ENCODE measurements around the gene YES1.

YES1 gene

GRCh38 chr18:774811-775210 is 37.2 kb downstream of the YES1 start:
- H3K4me1 ChIP-seq (ENCODE audit: low read length), result no peaks in the 10 kb centered on the region
- no peak overlapping the region for H2AFZ ChIP-seq (ENCODE audit: low read depth, low read length)
- H3K27ac ChIP-seq (ENCODE audit: low read length), result no peak overlapping the region
- TF ChIP-seq EZH2phosphoT487 (IDR thresholded peaks at IDR 0.05; ENCODE audit: low read depth) (no peak), CTCF (IDR thresholded peaks at IDR 0.05; ENCODE audit: low read depth, low read length) (no peak)
- H3K27me3 ChIP-seq (ENCODE audit: low read depth, low read length), result no peaks in the 10 kb centered on the region
- H3K9ac ChIP-seq (ENCODE audit: low read length), result no peak overlapping the region
- no peak overlapping the region for H3K4me3 ChIP-seq (ENCODE audit: low read length)
- no peaks in the 10 kb centered on the region for H4K20me1 ChIP-seq (ENCODE audit: insufficient read depth, low read length)
- no peaks in the 10 kb centered on the region for H3K36me3 ChIP-seq (replicated peaks; ENCODE audit: low read depth, low read length)
- H3K79me2 ChIP-seq (ENCODE audit: low read length), result no peaks in the 10 kb centered on the region
- H3K9me3 ChIP-seq (ENCODE audit: insufficient read depth, low read length), result no peaks in the 10 kb centered on the region
- no peak overlapping the region for H3K4me2 ChIP-seq (ENCODE audit: low read length)

- Histone ChIP-seq H3K27me3 (ENCODE audit: low read depth, low read length) (no peaks in the 10 kb centered on the region), H3K4me2 (ENCODE audit: low read length) (no peak overlapping the region), H3K9ac (ENCODE audit: low read length) (no peak overlapping the region), H3K4me3 (ENCODE audit: low read length) (no peak overlapping the region), H3K4me1 (ENCODE audit: low read length) (no peaks in the 10 kb centered on the region), H3K9me3 (ENCODE audit: insufficient read depth, low read length) (no peaks in the 10 kb centered on the region), H3K79me2 (ENCODE audit: low read length) (no peaks in the 10 kb centered on the region), H3K36me3 (replicated peaks; ENCODE audit: low read depth, low read length) (no peaks in the 10 kb centered on the region), H3K27ac (ENCODE audit: low read length) (no peak overlapping the region), H4K20me1 (ENCODE audit: insufficient read depth, low read length) (no peaks in the 10 kb centered on the region), H2AFZ (ENCODE audit: low read depth, low read length) (no peak overlapping the region)
- no peak for TF ChIP-seq CTCF (IDR thresholded peaks at IDR 0.05; ENCODE audit: low read depth, low read length)
These were observed 37.9 kb downstream of the YES1 start for GRCh38 chr18:773980-774624.

- Histone ChIP-seq H3K79me2 (ENCODE audit: low read length) (no peaks in the 10 kb centered on the region), H3K9me3 (ENCODE audit: insufficient read depth, low read length) (no peaks in the 10 kb centered on the region), H3K9ac (ENCODE audit: low read length) (no peak overlapping the region), H4K20me1 (ENCODE audit: insufficient read depth, low read length) (no peaks in the 10 kb centered on the region), H3K4me1 (ENCODE audit: low read length) (no peaks in the 10 kb centered on the region), H3K4me3 (ENCODE audit: low read length) (no peak overlapping the region), H3K36me3 (replicated peaks; ENCODE audit: low read depth, low read length) (no peaks in the 10 kb centered on the region), H3K27ac (ENCODE audit: low read length) (no peak overlapping the region), H2AFZ (ENCODE audit: low read depth, low read length) (no peak overlapping the region), H3K27me3 (ENCODE audit: low read depth, low read length) (no peaks in the 10 kb centered on the region), H3K4me2 (ENCODE audit: low read length) (no peak overlapping the region)
- TF ChIP-seq EZH2phosphoT487 (IDR thresholded peaks at IDR 0.05; ENCODE audit: low read depth) (no peak), CTCF (IDR thresholded peaks at IDR 0.05; ENCODE audit: low read depth, low read length) (no peak)
These were observed 41.5 kb downstream of the YES1 start for GRCh38 chr18:770583-770961.

GRCh38 chr18:767961-768360 is 44.1 kb downstream of the YES1 start:
- H3K9ac ChIP-seq (ENCODE audit: low read length), result no peak overlapping the region
- H3K27me3 ChIP-seq (ENCODE audit: low read depth, low read length), result no peaks in the 10 kb centered on the region
- no peak overlapping the region for H3K4me2 ChIP-seq (ENCODE audit: low read length)
- H3K36me3 ChIP-seq (replicated peaks; ENCODE audit: low read depth, low read length), result no peaks in the 10 kb centered on the region
- H3K27ac ChIP-seq (ENCODE audit: low read length), result no peak overlapping the region
- no peaks in the 10 kb centered on the region for H3K9me3 ChIP-seq (ENCODE audit: insufficient read depth, low read length)
- no peaks in the 10 kb centered on the region for H4K20me1 ChIP-seq (ENCODE audit: insufficient read depth, low read length)
- no peak overlapping the region for H2AFZ ChIP-seq (ENCODE audit: low read depth, low read length)
- TF ChIP-seq CTCF (IDR thresholded peaks at IDR 0.05; ENCODE audit: low read depth, low read length) (no peak), EZH2phosphoT487 (IDR thresholded peaks at IDR 0.05; ENCODE audit: low read depth) (no peak)
- no peaks in the 10 kb centered on the region for H3K4me1 ChIP-seq (ENCODE audit: low read length)
- no peaks in the 10 kb centered on the region for H3K79me2 ChIP-seq (ENCODE audit: low read length)
- H3K4me3 ChIP-seq (ENCODE audit: low read length), result no peak overlapping the region

All from OCI-LY3 (cell line).